Liver (tissue), 9 donors: ENCODE data around the gene TLR1. TPM values are rescaled to one million over a fixed set of nuclear protein-coding genes. Genes with fewer than 3 reads are reported as not detected.

Experiments
- DNase-seq: peaks from one replicate; pipeline ENCODE4 v3.0.0-alpha.2; 2017; ENCODE audit warnings: low spot score
- H3K27ac ChIP-seq, 2 donors: one replicate each; pipeline ENCODE4 v1.7.0; 2013; ENCODE audit warnings: inconsistent platforms in 2 of 2, low read length in 2 of 2, control low read depth in 1 of 2, low read depth in 1 of 2, mild to moderate bottlenecking in 1 of 2
- H3K27me3 ChIP-seq, 4 donors: one replicate each; pipeline versions ENCODE4 v1.6.1 to v1.7.0; 2013; ENCODE audit warnings: low read length in 3 of 4, inconsistent platforms in 1 of 4, mild to moderate bottlenecking in 1 of 4, moderate library complexity in 1 of 4; ENCODE audit not compliant: control insufficient read depth in 4 of 4, insufficient read depth in 4 of 4
- H3K36me3 ChIP-seq, 4 donors: one replicate each; pipeline versions ENCODE4 v1.6.1 to v1.7.0; 2013; ENCODE audit warnings: low read length in 3 of 4, mild to moderate bottlenecking in 3 of 4, low read depth in 1 of 4, moderate library complexity in 1 of 4; ENCODE audit not compliant: control insufficient read depth in 4 of 4, insufficient read depth in 3 of 4
- H3K4me1 ChIP-seq, 4 donors: one replicate each; pipeline versions ENCODE4 v1.6.1 to v1.7.0; 2013; ENCODE audit warnings: low read length in 3 of 4, mild to moderate bottlenecking in 3 of 4, moderate library complexity in 1 of 4; ENCODE audit not compliant: control insufficient read depth in 4 of 4, insufficient read depth in 4 of 4
- H3K4me3 ChIP-seq, 3 donors: one replicate each; pipeline versions ENCODE4 v1.6.1 to v1.7.0; 2013; ENCODE audit warnings: low read length in 3 of 3, control low read depth in 1 of 3, low read depth in 1 of 3, mild to moderate bottlenecking in 1 of 3
- H3K9ac ChIP-seq, 2 donors: one replicate each; pipeline ENCODE4 v1.7.0; 2013; ENCODE audit warnings: low read length in 2 of 2, mild to moderate bottlenecking in 2 of 2, moderate library complexity in 2 of 2, control low read depth in 1 of 2, low read depth in 1 of 2
- H3K9me3 ChIP-seq, 4 donors: one replicate each; pipeline versions ENCODE4 v1.6.1 to v1.7.0; 2013; ENCODE audit warnings: low read length in 3 of 4; ENCODE audit not compliant: control insufficient read depth in 4 of 4
- EGR1 ChIP-seq, 2 donors: IDR thresholded peaks; 2 replicates each; pipeline ENCODE4 v1.6.1; 2016 to 2018; ENCODE audit warnings: antibody characterized with exemption in 2 of 2, low read depth in 2 of 2
- FOXA1 ChIP-seq: IDR thresholded peaks from 2 replicates; pipeline ENCODE4 v1.6.1; 2016; ENCODE audit warnings: antibody characterized with exemption
- FOXA2 ChIP-seq: IDR thresholded peaks from 2 replicates; pipeline ENCODE4 v1.6.1; 2016; ENCODE audit warnings: antibody characterized with exemption
- GABPA ChIP-seq, 2 donors: IDR thresholded peaks in 1 of 2; conservative IDR thresholded peaks in 1 of 2; 2 replicates each; pipeline ENCODE4 v1.6.1; 2016; ENCODE audit warnings: antibody characterized with exemption in 2 of 2, mild to moderate bottlenecking in 1 of 2, moderate library complexity in 1 of 2
- HNF4G ChIP-seq: IDR thresholded peaks from 2 replicates; pipeline ENCODE4 v1.6.1; 2016; ENCODE audit warnings: antibody characterized with exemption
- JUND ChIP-seq, 2 donors: IDR thresholded peaks; 2 replicates each; pipeline ENCODE4 v1.6.1; 2016; ENCODE audit warnings: antibody characterized with exemption in 2 of 2
- NR2F2 ChIP-seq: IDR thresholded peaks from 2 replicates; pipeline ENCODE4 v1.6.1; 2016; ENCODE audit warnings: antibody characterized with exemption
- RAD21 ChIP-seq, 2 donors: IDR thresholded peaks; 2 replicates each; pipeline ENCODE4 v1.6.1; 2016; ENCODE audit warnings: antibody characterized with exemption in 2 of 2, mild to moderate bottlenecking in 2 of 2
- REST ChIP-seq: IDR thresholded peaks from 2 replicates; pipeline ENCODE4 v1.6.1; 2016; ENCODE audit warnings: antibody characterized with exemption, mild to moderate bottlenecking
- RXRA ChIP-seq, 2 donors: IDR thresholded peaks; 2 replicates each; pipeline ENCODE4 v1.6.1; 2017 to 2018; ENCODE audit warnings: antibody characterized with exemption in 2 of 2, mild to moderate bottlenecking in 1 of 2
- SP1 ChIP-seq: IDR thresholded peaks from 2 replicates; pipeline ENCODE4 v1.6.1; 2018; ENCODE audit warnings: antibody characterized with exemption, mild to moderate bottlenecking
- TAF1 ChIP-seq: conservative IDR thresholded peaks from 2 replicates; pipeline ENCODE4 v1.6.1; 2016; ENCODE audit warnings: antibody characterized with exemption, mild to moderate bottlenecking
- YY1 ChIP-seq: IDR thresholded peaks from 2 replicates; pipeline ENCODE4 v1.6.1; 2016; ENCODE audit warnings: antibody characterized with exemption, mild to moderate bottlenecking
- ZBTB33 ChIP-seq: IDR thresholded peaks from 2 replicates; pipeline ENCODE4 v1.6.1; 2016; ENCODE audit warnings: antibody characterized with exemption
- WGBS: extraction: QIAGEN DNeasy Blood & Tissue Kit; methylation state at CpG from one replicate; pipeline ENCODE4 v1.1.7; 2013; 5-methylcytosine and 5-hydroxymethylcytosine counted together
- polyA plus RNA-seq, 2 donors: library from polyadenylated mRNA; stranded (reverse) in 1 of 2; unstranded in 1 of 2; fragments of 200-250 nt in 1 of 2; fragments of >200 nt in 1 of 2; fragmentation: Nextera tagmentation in 1 of 2; extraction: Ambion mirVana in 1 of 2; gene quantifications; one replicate each; pipeline versions ENCODE4 v1.2.1 to v1.2.3, GENCODE V29; 2013 to 2015
- total RNA-seq, 2 donors: library from RNA; depleted of rRNA; stranded (reverse); fragments of >200 nt; gene quantifications; one replicate each; pipeline ENCODE4 v1.2.3, GENCODE V29; 2014
- TF ChIP-seq, protein P1 (sequence below): fragments of 150-350 bp; IDR thresholded peaks from 2 replicates; pipeline ENCODE4 v1.5.1; 2017; ENCODE audit warnings: improper control_type of control experiment, low read depth, low read length; ENCODE audit not compliant: missing input control
- TF ChIP-seq, protein P2 (sequence below): IDR thresholded peaks from 2 replicates; pipeline ENCODE4 v1.6.1; 2016; ENCODE audit warnings: antibody characterized with exemption
- TF ChIP-seq, protein P3 (sequence below): IDR thresholded peaks from 2 replicates; pipeline ENCODE4 v1.6.1; 2016; ENCODE audit warnings: antibody characterized with exemption
- donor health status: healthy.
- donor health status: healthy.
- donor health status: healthy.
- donor health status: healthy.
- donor health status: healthy.

The TLR1 gene
- total and polyA plus RNA-seq, 4 donors = 2.7 to 10.0 (median 6.4) TPM

- TF ChIP-seq, protein P1, sequence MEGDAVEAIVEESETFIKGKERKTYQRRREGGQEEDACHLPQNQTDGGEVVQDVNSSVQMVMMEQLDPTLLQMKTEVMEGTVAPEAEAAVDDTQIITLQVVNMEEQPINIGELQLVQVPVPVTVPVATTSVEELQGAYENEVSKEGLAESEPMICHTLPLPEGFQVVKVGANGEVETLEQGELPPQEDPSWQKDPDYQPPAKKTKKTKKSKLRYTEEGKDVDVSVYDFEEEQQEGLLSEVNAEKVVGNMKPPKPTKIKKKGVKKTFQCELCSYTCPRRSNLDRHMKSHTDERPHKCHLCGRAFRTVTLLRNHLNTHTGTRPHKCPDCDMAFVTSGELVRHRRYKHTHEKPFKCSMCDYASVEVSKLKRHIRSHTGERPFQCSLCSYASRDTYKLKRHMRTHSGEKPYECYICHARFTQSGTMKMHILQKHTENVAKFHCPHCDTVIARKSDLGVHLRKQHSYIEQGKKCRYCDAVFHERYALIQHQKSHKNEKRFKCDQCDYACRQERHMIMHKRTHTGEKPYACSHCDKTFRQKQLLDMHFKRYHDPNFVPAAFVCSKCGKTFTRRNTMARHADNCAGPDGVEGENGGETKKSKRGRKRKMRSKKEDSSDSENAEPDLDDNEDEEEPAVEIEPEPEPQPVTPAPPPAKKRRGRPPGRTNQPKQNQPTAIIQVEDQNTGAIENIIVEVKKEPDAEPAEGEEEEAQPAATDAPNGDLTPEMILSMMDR = no peak
- TF ChIP-seq, protein P2, sequence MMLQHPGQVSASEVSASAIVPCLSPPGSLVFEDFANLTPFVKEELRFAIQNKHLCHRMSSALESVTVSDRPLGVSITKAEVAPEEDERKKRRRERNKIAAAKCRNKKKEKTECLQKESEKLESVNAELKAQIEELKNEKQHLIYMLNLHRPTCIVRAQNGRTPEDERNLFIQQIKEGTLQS = no peak
- peak; percentile 39 for TF ChIP-seq SP1
Measured at GRCh38 chr4:38752941-38753806, 51.4 kb downstream of the TLR1 start (continued).

GRCh38 chr4:38752372-38752940, 52.1 kb downstream of the TLR1 start:
- Histone ChIP-seq H3K4me1 (no peaks in the 10 kb centered on the region), H3K9ac (no peak overlapping the region), H3K9me3 (peaks cover 0 to 3% (median under 1%) of the 10 kb centered on the region in 4 donors), H3K36me3 (no peaks in the 10 kb centered on the region), H3K4me3 (no peak overlapping the region), H3K27me3 (no peaks in the 10 kb centered on the region), H3K27ac (peak overlapping the region in 1 of 2 donors; percentile 16)
- DNase-seq = no peak
- WGBS = 79% methylated on average over 8 of the region's 8 CpGs
- TF ChIP-seq RXRA (IDR thresholded peaks at IDR 0.05) (no peak), JUND (IDR thresholded peaks at IDR 0.05) (no peak), ZBTB33 (no peak), YY1 (no peak), TAF1 (no peak)
- TF ChIP-seq, protein P3, sequence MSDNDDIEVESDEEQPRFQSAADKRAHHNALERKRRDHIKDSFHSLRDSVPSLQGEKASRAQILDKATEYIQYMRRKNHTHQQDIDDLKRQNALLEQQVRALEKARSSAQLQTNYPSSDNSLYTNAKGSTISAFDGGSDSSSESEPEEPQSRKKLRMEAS = no peak

DNA sequence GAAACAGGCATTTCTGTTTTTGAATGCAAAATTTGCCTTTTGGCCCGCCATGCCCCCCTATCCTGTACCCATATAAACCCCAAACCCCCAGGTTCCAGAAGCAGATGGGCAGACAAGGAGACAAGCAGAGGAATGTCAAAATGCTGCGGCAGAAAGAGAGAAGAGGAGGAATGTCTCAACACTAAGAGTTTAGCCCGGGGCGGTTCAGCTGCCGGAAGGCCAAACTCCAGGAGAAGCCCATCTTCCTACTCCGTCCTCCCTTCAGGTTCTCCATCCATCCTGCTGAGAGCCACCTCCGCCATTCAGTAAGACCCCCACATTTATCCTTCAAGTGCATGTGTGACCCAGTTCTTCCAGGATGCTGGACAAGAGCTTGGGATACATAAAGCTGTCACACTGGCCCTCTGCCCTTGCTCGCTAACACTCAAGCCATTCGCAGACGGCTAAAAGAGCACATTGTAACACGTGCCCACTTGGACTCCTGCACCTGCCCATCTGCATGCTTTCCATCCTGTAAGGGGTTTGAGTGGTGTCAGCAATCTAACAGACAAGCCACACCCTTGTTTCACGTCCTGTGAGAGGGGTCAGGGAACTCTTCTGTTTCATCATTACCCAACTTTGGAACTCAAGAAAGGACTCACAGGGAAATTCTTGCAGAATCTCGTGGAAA, 53.1 kb downstream of the TLR1 start:
- TF ChIP-seq EGR1 (IDR thresholded peaks at IDR 0.05; ENCODE audit: low read depth in 2 of 2) (no peak), HNF4G (no peak), ZBTB33 (no peak), RAD21 (IDR thresholded peaks at IDR 0.05) (no peak), GABPA (IDR thresholded peaks at IDR 0.05 in 1 of 2, conservative IDR thresholded peaks at IDR 0.05 in 1 of 2) (no peak), FOXA2 (no peak), FOXA1 (no peak), REST (no peak), JUND (IDR thresholded peaks at IDR 0.05) (no peak), NR2F2 (no peak), TAF1 (no peak), SP1 (no peak)
- TF ChIP-seq, protein P2 = no peak
- 88% methylated on average over 13 of the region's 13 CpGs for whole genome bisulfite sequencing
- Histone ChIP-seq H3K9me3 (peaks cover 0 to 4% (median under 1%) of the 10 kb centered on the region in 4 donors), H3K36me3 (no peaks in the 10 kb centered on the region), H3K27ac (no peak overlapping the region), H3K4me1 (no peaks in the 10 kb centered on the region), H3K4me3 (no peak overlapping the region), H3K27me3 (no peaks in the 10 kb centered on the region), H3K9ac (no peak overlapping the region)
- DNase-seq = no peak
